GM21367 (cell line): ENCODE measurements around the gene SCFD2.
A peak's percentile ranks its signal among the peaks of the same experiment; 100 is the strongest.

Source experiments
- ATAC-seq: cut with Tn5 transposase; IDR thresholded peaks from one replicate; pipeline ENCODE4 v1.9.1; 2021; ENCODE audit not compliant: unreplicated experiment

The SCFD2 gene

GRCh38 chr4:52942936-52943335, 422.9 kb downstream of the SCFD2 start:
- ATAC-seq: no peak

GRCh38 chr4:52941450-52941849, 424.4 kb downstream of the SCFD2 start:
- ATAC-seq: no peak

GRCh38 chr4:52939739-52940138, 426.1 kb downstream of the SCFD2 start:
- ATAC-seq: no peak

GRCh38 chr4:52939325-52939724, 426.5 kb downstream of the SCFD2 start:
- ATAC-seq: no peak

GRCh38 chr4:52937829-52938228, 428.0 kb downstream of the SCFD2 start:
- ATAC-seq: no peak

GRCh38 chr4:52936729-52937128, 429.1 kb downstream of the SCFD2 start:
- no peak for ATAC-seq

- ATAC-seq: no peak
These were observed 430.5 kb downstream of the SCFD2 start for GRCh38 chr4:52935317-52935716.

GRCh38 chr4:52933738-52934137, 432.1 kb downstream of the SCFD2 start:
- no peak for ATAC-seq

GRCh38 chr4:52932591-52933470, 433.0 kb downstream of the SCFD2 start:
- no peak for ATAC-seq

GRCh38 chr4:52931243-52931642, 434.6 kb downstream of the SCFD2 start:
- no peak for ATAC-seq

- no peak for ATAC-seq
These were observed 439.5 kb downstream of the SCFD2 start for GRCh38 chr4:52926196-52926974.

GRCh38 chr4:52925531-52925968, 440.3 kb downstream of the SCFD2 start:
- ATAC-seq: no peak

GRCh38 chr4:52919461-52919860, 446.4 kb downstream of the SCFD2 start:
- no peak for ATAC-seq

GRCh38 chr4:52917817-52918216, 448.0 kb downstream of the SCFD2 start:
- no peak for ATAC-seq

GRCh38 chr4:52915730-52916300, 450.0 kb downstream of the SCFD2 start:
- no peak for ATAC-seq

GRCh38 chr4:52915191-52915590, 450.7 kb downstream of the SCFD2 start:
- ATAC-seq: no peak

- ATAC-seq: no peak
These were observed 451.7 kb downstream of the SCFD2 start for GRCh38 chr4:52914051-52914605.

- ATAC-seq: no peak
These were observed 453.3 kb downstream of the SCFD2 start for GRCh38 chr4:52912608-52913007.

- ATAC-seq: peak; percentile 77
These were observed 454.1 kb downstream of the SCFD2 start for GRCh38 chr4:52911684-52912294.

GRCh38 chr4:52910115-52910514, 455.7 kb downstream of the SCFD2 start:
- no peak for ATAC-seq

GRCh38 chr4:52907510-52907909, 458.4 kb downstream of the SCFD2 start:
- ATAC-seq: no peak
